GM04504 (cell line): ENCODE measurements around the gene TLDC2.
A peak's percentile ranks its signal among the peaks of the same experiment; 100 is the strongest.

Source experiments
- DNase-seq: peaks from one replicate; pipeline ENCODE4 v3.0.0-alpha.2; 2012; ENCODE audit warnings: low read depth

The TLDC2 gene

DNA sequence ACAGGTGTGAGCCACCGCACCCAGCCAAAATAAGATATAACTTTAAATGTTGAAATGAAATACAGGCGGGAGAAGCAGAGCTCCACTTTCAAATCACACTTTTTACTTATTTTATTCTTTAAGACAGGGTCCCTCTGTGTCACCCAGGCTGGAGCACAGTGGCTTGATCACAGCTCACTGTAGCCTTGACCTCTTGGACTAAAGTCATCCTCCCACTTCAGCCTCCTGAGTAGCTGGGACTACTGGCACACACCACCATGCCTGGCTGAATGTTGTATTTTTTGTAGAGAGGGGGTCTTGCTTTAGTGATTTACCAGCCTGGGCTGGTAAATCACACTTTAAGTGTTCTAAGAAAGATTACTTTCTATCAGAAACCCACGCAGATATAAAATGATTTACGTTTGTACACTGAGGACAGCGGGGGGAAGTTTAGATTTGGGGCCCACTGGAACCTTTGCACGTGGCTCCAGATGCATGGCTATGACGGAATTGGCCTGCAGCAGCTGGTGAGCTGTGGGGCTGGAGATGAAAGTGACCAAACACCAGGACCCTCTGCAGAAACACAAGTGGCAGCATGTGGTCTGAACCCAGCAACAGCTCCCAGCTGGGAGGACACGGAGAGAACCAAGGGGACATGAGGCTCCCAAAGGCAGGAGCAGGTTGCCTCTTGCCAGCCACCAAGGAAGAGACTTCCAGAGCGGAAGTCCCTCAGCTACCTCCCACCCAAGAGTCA lies 26.4 kb upstream of the TLDC2 start:
- no peak for DNase-seq

DNA sequence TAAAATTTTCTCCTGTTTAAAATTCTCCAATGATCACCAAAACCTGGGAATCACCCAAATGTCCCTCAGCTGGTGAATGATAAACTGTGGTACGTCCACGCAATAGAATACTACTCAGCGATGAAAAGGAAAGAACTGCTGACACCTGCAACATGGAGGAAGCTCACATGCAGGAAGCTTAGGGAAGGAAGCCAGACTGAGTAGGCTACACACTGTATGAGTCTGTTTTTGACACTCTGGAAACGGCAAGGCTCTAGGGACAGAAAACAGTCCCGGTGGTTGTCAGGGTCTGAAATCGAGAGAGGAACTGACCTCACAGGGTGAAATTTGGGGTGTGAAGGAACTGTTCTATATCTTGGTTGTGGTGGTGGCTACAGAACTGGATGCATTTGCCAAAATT lies 25.2 kb upstream of the TLDC2 start:
- DNase-seq, result no peak

DNA sequence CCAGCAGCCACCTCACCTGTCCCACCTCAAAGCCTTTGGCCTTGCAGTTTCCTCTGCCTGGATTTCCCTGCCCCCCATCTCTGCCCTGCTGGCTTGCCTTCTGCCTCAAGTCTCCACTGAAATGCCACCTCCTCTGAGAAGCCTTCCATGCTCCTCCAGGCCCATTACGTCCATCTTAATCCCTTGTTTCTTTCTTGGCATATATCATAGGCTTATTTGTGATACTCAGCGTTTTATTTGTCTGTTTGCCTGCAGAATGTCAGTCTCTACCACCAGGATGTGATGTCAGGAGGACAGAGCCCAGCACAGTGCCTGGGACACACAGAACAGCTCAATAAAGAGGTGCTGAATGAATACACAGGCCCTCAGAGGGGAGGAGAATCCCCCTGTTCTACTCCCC lies 24.4 kb upstream of the TLDC2 start:
- DNase-seq, result no peak

DNA sequence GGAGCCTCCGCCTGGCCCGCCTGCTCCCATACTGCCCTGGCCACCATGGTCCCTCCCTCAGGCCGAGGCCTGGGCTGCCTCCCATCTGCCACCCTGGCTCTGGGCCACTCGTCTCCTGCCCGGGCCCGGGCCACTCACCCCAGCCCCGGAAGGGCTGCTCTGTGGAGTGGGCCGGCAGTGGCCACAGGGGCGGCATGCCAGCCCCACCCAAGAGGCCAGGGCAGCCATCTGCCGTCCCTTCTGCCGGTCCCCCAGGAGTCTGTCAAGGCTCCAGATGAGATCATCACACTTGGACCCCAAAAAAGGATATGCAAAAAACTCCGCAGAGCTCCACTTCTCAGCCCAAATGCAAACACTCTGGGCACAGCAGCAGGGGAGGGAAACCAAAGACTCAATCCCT lies 23.8 kb upstream of the TLDC2 start:
- no peak for DNase-seq

DNA sequence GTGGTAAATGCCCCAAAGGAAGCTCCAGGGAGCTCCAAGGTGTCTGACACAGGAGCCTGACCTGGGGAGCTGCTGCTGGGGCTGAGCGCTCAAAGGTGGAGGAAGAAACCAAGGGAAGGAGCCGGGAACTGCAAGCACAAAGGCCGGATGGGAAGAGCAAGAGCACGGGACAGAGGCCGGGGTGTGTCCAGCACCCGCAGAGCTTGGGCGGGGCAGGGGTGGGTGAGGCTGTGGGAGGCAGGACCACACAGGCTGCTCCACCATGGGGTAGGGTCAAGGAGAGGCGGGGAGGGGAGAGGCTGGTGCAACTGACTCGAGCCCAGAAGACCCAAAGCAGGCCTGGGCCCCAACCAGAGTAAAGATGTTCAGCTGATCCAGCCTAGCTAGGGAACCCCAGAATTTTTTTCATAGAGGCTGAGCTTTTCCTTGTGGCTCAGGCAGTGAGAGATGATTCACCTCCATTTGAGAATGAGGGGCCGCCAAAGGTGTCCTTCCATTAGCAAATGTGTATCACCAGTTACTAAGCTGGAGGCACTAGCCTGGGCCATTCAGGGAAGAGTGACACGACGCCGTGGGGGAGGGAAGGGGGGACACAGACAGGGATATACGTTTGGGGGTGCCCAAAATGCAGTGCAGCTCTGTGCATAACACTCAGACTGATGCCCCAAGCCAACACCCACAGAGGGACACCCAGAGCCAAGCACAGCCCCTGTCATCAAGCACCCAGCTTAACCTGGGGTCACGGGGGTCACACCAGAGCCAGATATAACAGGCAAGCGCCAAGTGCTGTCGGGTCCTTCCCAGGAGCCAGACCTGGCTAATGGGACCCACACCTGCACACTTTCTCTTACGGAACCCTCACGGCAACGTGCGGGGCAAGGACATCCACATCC lies 21.3 kb upstream of the TLDC2 start:
- DNase-seq, result no peak

DNA sequence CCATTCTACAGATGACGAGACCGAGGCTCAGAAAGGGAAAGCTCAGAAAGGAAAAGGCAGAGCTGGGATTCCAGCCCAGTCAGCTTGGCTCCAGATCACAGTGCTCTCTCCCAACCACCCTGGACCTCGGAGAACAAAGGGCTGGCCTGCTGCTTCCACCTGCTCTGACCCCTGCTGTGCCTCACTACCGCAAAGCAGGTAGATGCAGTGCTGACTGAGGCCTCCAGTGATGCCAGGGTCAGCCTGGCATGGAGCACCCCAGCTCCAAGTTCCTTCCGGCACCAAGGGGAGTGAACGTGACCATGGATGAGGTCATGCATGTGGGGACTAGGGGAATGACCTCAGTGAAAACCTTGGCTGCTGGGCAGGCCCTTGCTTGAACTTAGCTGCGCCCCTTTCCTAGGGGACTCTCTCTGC lies 20.7 kb upstream of the TLDC2 start:
- DNase-seq, result no peak

DNA sequence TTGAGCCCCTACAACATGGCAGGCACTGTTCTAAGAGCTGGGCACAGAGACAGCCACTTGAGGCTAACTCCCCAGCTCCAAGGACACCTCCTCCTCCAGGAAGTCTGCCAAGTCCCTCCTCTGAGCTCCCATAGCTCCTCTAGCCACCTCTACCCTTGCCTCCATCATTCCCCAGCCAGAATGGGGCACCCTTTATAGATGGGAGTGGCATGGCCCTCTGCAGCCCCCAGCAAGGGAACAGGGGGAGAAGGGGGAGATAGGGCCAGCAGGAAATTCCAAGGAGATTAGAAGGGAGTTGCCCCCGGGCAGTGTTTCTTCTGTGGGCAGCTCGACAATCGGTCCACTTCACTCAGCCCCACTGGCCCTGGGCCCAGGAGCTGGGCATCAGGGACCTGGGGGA lies 19.7 kb upstream of the TLDC2 start:
- DNase-seq, result no peak

DNA sequence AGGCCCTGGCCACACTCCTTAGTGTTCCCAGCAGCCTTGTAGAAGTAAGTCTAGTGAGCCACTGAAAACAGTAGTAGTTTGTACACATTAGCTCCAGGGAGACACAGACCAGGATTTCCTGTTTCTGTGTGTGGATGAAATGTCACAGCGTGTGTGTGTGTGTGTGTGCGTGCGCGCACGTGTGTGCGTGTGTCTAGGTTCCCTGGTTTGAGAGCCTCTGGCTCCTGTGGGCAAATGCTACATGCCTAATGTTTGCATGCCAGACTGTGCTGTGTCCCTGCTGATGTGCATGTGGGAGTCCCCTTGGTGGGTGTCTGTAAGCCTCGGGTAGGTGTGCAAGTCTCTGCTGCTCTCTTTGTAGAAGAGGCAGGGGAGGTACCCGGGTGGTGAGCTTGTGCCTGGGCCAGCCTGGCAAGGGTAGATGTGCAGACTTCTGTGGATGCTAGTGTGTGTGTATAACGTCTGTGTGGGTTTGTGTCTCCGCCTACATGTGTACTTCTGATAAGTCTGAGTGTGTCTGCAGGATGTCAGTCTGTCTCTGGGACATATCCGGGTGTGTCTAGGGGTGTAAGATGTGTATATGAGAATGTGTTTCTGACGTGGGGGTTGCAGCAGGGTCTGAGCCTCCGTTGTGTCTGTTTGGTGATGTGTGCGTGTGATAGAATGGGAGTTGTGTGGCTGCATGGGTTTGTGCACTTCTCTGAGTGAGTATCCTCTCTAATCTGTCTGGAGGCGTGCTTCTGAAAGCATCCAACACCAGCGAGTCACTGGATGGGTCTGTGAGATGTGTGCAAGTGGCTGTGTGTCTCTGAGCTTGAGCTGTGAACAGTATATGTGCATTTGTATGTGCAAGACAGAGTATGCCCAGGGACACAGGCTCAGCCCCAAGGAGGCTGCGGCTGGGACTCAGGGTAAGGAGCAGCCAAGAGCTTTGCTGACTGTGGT lies 19.0 kb upstream of the TLDC2 start:
- no peak for DNase-seq

DNA sequence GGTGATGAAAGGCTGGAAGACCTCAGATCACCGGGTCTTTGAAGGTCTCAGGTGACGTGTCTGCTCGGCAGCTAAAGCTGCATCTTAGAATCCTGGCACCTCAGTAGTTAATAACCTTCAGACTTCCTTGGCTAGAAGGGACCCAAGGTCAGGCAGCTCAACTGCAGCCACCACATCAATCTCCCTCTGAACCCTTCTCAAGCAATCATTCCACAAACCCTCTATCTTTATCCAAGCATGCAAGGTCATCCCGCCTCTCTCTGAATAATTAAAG lies 16.7 kb upstream of the TLDC2 start:
- DNase-seq, result no peak

DNA sequence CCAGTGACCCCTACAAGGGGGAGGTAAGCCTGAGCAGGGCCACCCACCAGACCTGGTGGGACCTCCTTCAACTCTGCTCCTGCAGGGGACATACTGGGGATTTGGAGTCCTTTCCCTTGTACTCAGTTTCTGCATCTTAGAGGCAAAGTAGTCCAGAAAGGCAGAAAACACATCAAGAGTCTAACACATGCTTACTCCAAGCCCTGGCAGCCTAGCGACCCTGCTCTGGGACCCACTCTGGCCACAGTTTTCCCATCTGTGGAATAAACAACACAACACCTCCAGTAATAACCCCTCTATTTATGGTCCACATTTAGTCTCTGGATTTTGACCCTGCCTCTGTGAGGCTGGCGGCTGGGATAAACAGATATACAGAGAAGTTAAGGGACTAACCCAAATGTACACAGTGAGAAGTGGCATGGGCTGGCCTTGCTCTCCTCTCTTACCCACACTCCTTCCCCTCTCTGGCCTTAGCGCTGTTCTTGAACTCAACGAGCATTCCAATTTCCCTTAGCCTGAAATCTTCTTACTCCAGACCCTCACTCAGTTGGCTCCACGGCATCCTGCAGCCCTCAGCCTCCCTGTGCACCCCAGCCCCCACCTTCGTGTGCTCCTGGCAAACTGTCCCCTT lies 16.1 kb upstream of the TLDC2 start:
- no peak for DNase-seq

DNA sequence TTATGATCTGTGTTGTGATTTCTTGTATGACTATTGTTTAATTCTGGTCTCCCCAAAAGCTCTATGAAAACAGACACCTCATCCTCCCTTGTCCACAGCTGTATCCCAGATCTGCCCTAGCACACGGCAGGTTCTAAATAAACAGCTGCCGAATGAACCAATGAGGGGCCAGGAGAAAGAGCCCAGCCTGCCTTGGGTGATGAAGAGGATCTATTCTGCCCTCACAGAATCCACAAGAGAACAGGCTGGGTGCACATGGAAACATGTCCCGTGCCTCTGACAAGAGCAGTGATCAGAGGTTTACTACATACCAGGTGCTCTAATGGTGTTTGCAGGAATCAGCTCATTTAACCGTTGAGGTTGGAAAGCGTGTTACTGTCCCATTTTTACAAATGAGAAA lies 15.6 kb upstream of the TLDC2 start:
- DNase-seq, result no peak

DNA sequence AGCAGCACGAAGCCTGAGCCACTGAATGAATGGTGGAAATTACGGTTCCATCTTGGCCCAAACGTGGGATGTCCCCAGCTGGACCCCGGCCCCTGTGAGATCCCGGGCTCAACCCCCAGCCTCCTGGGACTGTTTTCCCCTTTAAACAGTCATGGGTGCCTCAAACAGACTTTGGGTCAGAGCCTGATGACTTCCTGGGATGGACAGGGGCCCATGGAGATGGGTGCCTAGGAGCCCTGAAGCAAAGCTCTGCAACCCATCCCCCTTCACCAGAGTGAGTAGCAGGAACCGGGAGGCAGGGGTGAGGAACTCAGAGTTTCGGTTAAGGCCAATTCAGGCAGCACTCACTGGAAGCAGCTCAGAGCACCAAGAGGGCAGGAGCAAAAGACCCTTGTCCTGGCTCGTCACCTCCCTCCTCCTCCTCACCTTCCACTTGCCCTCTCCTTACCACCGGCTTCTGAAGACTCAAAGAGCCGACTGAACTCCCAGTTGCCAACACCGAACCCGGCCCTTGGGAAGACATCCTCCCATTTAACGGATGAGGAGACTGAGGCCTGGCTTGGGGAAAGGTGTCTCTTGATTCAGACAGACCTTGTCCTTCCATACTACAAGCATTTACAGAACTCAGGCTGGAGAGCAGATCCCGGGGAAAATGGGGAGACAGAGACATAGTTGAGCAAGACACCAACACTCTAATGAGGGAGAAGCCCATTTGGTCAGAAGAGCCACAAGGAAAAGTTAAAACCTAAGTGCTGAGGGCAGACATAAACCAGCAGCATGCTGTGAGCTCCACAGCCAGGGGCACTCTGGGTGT lies 14.9 kb upstream of the TLDC2 start:
- no peak for DNase-seq

DNA sequence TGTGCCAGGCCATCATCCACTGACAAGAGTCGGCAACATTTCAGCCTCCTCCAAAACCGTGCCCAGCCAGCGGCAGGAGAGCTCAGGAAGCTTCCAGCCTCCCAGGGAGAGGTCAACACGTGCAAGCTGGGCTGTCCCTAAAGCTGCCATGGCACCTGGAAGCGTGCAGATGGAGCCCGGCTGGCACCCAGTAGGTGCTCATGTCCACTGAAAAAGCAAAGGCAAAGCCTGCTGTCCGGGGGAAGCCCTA lies 14.4 kb upstream of the TLDC2 start:
- no peak for DNase-seq

DNA sequence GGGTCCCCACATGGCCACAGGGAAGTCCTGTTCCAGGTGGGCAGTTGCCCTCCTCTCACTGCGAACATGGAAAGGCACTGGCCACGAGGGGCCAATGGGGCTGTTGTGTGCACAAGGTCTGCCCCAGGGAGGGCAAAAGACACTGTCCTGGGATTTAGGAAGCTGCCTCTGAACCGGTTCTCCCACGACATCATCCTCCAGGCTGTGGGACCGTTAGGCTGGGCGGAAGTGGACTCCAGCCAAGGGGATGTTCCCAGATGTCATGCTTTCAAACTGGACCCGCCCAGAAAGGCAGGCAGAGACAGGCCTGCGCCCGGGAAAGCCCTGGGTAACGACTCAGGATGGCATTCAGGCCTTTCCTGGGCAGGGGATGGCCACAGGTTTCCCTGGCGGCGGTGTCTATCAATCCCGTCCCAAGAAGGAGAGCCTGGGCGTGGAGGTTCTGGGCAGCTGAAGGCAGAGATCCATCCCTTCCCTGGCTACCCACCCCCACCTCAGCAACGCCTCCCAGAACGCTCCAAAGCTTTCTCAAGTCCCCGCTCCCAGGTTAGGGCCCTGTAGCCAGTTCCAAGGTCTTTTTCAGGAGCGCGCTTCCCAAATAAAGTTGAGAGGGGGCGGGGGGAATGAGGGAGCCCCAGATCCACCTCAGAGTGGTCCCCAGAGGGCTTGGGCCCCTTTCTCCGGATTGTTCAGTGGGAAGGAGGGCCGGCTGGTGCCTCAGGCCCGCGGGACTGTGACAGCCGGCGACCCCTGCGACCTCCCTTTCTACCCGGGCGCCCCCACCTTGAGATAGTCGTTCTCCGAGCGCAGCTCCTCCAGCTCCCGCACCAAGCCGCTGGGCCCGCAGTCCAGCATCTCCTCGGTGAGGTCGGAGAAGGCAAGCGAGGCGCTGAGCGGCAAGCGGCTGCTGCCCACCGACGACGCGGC lies 13.8 kb upstream of the TLDC2 start:
- peak; percentile 83 for DNase-seq

DNA sequence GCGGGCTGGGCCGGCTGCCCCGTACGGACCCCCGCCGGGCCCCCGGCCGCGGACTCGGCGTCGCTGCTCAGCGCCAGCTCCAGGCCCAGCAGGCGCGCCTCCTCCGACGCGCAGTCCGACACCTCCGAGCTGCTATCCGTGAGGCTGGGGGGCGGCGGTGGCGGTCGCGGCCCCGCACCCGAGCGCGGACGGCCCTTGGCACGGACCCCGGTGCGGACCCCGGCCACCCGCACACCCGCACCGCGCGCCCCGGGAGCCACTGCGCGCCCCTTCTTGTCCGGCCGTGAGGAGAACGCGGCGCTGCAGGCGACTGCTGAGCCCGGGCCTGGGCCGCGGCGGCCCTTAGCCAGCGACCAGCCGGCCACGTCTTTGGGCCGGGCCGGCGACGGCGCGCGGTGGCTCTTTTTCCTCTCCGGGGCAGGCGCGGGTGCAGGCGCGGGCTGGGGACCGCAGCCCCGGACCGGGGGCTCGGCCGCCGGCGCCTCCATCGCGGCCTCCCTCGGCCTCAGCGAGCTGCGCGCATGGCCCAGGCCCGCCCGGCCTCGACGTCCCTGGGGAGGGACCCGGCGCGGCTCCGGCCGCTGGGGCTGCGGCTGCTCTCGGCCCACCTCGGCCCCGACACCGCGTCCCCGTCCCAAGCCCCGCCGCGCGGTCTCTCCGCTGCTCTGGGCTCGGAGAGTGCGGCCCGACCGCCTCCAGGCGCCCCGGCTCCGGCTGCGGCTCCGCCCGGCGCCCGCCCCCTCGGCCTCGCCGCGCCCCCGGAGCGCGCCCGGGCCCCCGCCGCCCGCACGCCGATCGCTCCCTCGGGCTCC lies 12.9 kb upstream of the TLDC2 start:
- DNase-seq, result no peak

DNA sequence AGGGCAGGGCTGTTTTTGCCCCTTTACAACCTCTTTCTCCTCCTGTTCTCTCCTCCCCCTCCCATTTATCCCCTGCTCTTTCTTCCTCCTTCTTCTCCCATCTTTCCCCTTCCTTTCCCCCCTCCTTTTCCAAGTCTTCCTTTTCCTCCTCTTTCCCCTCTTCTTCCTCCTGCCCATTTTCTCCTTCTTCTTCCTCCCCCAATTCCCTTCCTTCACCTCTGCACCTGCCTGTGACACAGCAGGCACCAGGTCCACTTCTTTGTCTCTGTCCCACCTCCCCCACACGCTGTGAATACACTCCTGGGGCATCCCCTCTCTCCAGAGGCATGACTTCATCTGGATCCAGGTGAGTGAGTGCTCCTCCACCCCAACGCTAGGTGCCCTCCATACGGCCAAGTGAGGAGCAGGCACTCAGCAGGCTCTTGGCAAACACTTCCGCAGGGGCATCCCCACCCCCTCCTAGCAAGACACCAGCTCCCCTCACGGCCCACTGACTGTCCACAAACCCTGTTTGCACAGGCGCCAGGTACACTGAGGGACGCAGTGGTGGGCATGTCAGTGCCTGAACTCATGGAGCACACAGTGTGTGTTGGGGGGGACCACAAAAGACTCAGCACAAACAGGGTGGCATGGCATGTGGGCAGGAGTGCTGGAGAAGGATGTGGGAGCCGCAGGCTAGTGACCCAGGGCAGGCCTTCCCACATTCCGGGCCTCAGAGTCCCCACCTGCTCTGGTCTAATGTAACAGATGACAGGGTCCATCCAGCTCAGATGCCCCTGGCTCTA lies 10.7 kb upstream of the TLDC2 start:
- DNase-seq, result no peak

DNA sequence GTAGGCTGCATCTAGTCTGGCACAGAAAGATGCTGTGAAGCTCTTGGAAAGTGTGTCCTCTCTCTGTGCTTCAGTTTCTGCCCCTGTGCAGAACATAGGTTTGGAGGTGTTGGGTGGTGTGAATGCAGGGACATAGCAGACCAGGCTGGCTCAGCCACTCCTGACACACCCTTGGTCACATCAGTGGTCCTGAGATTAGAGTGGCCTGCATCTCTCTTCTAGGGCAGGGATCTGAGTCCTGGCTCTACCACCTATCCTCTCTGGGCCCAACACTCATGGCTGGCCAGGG lies 10.1 kb upstream of the TLDC2 start:
- DNase-seq, result no peak

DNA sequence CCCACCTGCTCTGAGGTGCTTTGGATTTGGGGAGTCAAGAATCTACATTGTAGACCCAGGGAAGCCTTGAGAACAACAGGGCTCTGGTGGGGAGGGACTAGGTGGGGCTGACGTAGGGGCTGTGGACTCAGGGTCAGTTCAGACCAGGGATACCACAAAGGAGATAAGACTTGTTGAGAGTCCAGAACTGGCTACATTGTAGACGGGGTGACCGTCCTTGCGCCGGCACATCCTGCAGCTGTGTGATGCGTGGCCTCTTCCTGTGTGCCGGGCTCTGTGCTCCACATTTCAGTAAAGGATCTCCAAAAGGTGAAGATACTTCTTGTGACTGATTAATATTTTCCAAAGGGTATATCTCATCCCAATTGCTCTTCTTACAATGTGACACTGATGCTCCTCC lies 9.8 kb upstream of the TLDC2 start:
- no peak for DNase-seq
